HCT116 (cell line): ENCODE results near the gene ZSCAN1. TPM values are rescaled to one million over a fixed set of nuclear protein-coding genes. Genes with fewer than 3 reads are reported as not detected.

Experiments
- ATAC-seq: fragments of 200-7000 bp; cut with Tn5 transposase; 2 replicates; pipeline ENCODE4 v1.9.1; 2020; ENCODE audit warnings: mild to moderate bottlenecking, moderate library complexity
- BruUV-seq: library from RNA; stranded (reverse); fragments of 400-500 nt; replicated peaks from 2 replicates; lab custom pipeline; 2021; lab: Mats Ljungman, UMichigan
- CTCF ChIA-PET: fragments of 300-600 bp; sonication (Branson Sonifier 250); formaldehyde crosslinking; loops from one replicate; lab custom pipeline; 2021; ENCODE audit warnings: antibody characterized with exemption; lab: Charles Lee
- POLR2A ChIA-PET: fragments of 300-600, 350-600 bp; sonication (Branson Sonifier 250); formaldehyde crosslinking; loops from one replicate; lab custom pipeline; 2021; ENCODE audit warnings: antibody characterized with exemption; lab: Charles Lee
- RAD21 ChIA-PET, 2 experiments: fragments of 300-600 bp; sonication (Branson Sonifier 250); formaldehyde crosslinking; loops; one replicate each; lab custom pipeline; 2023; ENCODE audit warnings: low total read pairs in 2 of 2; ENCODE audit not compliant: uncharacterized antibody in 2 of 2, unreplicated experiment in 2 of 2, low non-redundant PET in 1 of 2; lab: Charles Lee
- DNase-seq: peaks from one replicate; pipeline ENCODE4 v3.0.0-alpha.2; 2010; ENCODE audit warnings: low read depth, low spot score
- H2AFZ ChIP-seq: fragments of 200-600 bp; shearing (Covaris generic), sonication (generic); 2 replicates; pipeline ENCODE4 v1.6.1; 2017; ENCODE audit warnings: low read depth, mixed run types, mixed read lengths, antibody characterized with exemption, low read length; ENCODE audit not compliant: poor library complexity, severe bottlenecking
- H3K27ac ChIP-seq: 2 replicates; pipeline ENCODE4 v1.5.1; 2012; ENCODE audit warnings: low read depth, low read length
- H3K27me3 ChIP-seq: fragments of 200-600 bp; sonication (generic); 2 replicates; pipeline ENCODE4 v1.6.1; 2016; ENCODE audit warnings: mixed run types, low read length, mixed read lengths; ENCODE audit not compliant: insufficient read depth
- H3K36me3 ChIP-seq, 2 experiments: fragments of 200-500 bp in 1 of 2; fragments of 200-600 bp in 1 of 2; sonication (Bioruptor generic) in 1 of 2; sonication (generic) in 1 of 2; 2 replicates each; pipeline versions ENCODE4 v1.5.1 to v1.6.1; 2014 to 2016; ENCODE audit warnings: low read length in 2 of 2, inconsistent platforms in 1 of 2, mixed read lengths in 1 of 2, mixed run types in 1 of 2; ENCODE audit not compliant: insufficient read depth in 2 of 2, control insufficient read depth in 1 of 2
- H3K4me1 ChIP-seq, 2 experiments: fragments of 200-600 bp in 1 of 2; sonication (generic) in 1 of 2; 2 replicates each; pipeline versions ENCODE4 v1.5.1 to v1.6.1; 2012 to 2017; ENCODE audit warnings: low read length in 2 of 2, inconsistent platforms in 1 of 2, mild to moderate bottlenecking in 1 of 2, mixed read lengths in 1 of 2, mixed run types in 1 of 2, moderate library complexity in 1 of 2; ENCODE audit not compliant: insufficient read depth in 2 of 2, control insufficient read depth in 1 of 2
- H3K4me2 ChIP-seq: fragments of 200-600 bp; sonication (generic); 2 replicates; pipeline ENCODE4 v1.6.1; 2017; ENCODE audit warnings: mixed run types, low read length, mixed read lengths
- H3K4me3 ChIP-seq, 2 experiments: fragments of 200-600 bp in 1 of 2; sonication (generic) in 1 of 2; replicated peaks in 1 of 2; 2 replicates each; pipeline ENCODE4 v1.5.1; 2011 to 2016; ENCODE audit warnings: low read length in 2 of 2, control low read depth in 1 of 2, low read depth in 1 of 2, mild to moderate bottlenecking in 1 of 2, mixed read lengths in 1 of 2, mixed run types in 1 of 2
- H3K79me2 ChIP-seq: fragments of 200-600 bp; sonication (generic); 2 replicates; pipeline ENCODE4 v1.6.1; 2017; ENCODE audit warnings: mild to moderate bottlenecking, mixed run types, low read length, moderate library complexity, mixed read lengths; ENCODE audit not compliant: insufficient read depth
- H3K9ac ChIP-seq: fragments of 200-600 bp; sonication (generic); 2 replicates; pipeline ENCODE4 v1.6.1; 2016; ENCODE audit warnings: low read length, mixed read lengths
- H3K9me2 ChIP-seq: fragments of 200-600 bp; sonication (generic), shearing (Covaris generic); 2 replicates; pipeline ENCODE4 v1.6.1; 2017; ENCODE audit warnings: mixed run types, mild to moderate bottlenecking, moderate library complexity; ENCODE audit not compliant: insufficient read depth
- H3K9me3 ChIP-seq, 2 experiments: fragments of 200-500 bp in 1 of 2; fragments of 200-600 bp in 1 of 2; sonication (Bioruptor generic) in 1 of 2; sonication (generic) in 1 of 2; 2 replicates each; pipeline ENCODE4 v1.6.1; 2014 to 2017; ENCODE audit warnings: low read length in 2 of 2, mixed read lengths in 2 of 2, inconsistent platforms in 1 of 2, low read depth in 1 of 2, mild to moderate bottlenecking in 1 of 2, mixed run types in 1 of 2, moderate library complexity in 1 of 2; ENCODE audit not compliant: control insufficient read depth in 1 of 2, insufficient read depth in 1 of 2
- H4K20me1 ChIP-seq: fragments of 200-600 bp; sonication (generic), shearing (Covaris generic); 2 replicates; pipeline ENCODE4 v1.6.1; 2017; ENCODE audit warnings: mixed run types, mild to moderate bottlenecking, moderate library complexity; ENCODE audit not compliant: insufficient read depth
- CBX3 ChIP-seq: IDR thresholded peaks from 2 replicates; pipeline ENCODE4 v1.6.1; 2012; ENCODE audit warnings: low read depth
- EGR1 ChIP-seq: IDR thresholded peaks from 2 replicates; pipeline ENCODE4 v1.6.1; 2012; ENCODE audit warnings: low read depth
- EZH2 ChIP-seq: fragments of 200-600 bp; sonication (generic); IDR thresholded peaks from 2 replicates; pipeline ENCODE4 v1.6.1; 2017; ENCODE audit warnings: antibody characterized with exemption, mixed run types
- JUND ChIP-seq: IDR thresholded peaks from 2 replicates; pipeline ENCODE4 v1.6.1; 2012
- MAX ChIP-seq: IDR thresholded peaks from 2 replicates; pipeline ENCODE4 v1.6.1; 2012
- POLR2A ChIP-seq: IDR thresholded peaks from 2 replicates; pipeline ENCODE4 v1.7.0; 2011; ENCODE audit warnings: borderline replicate concordance; ENCODE audit not compliant: insufficient read depth, insufficient read length; ENCODE audit errors: extremely low read depth
- POLR2AphosphoS5 ChIP-seq: IDR thresholded peaks from 2 replicates; pipeline ENCODE4 v1.6.1; 2011; ENCODE audit warnings: mild to moderate bottlenecking, low read depth, low read length, moderate library complexity
- RAD21 ChIP-seq: IDR thresholded peaks from 2 replicates; pipeline ENCODE4 v1.6.1; 2012; ENCODE audit warnings: low read depth, mild to moderate bottlenecking
- SIN3A ChIP-seq: IDR thresholded peaks from 2 replicates; pipeline ENCODE4 v1.6.1; 2012; ENCODE audit warnings: low read depth
- SP1 ChIP-seq: IDR thresholded peaks from 2 replicates; pipeline ENCODE4 v1.6.1; 2012; ENCODE audit warnings: low read depth
- SRF ChIP-seq: IDR thresholded peaks from 2 replicates; pipeline ENCODE4 v1.6.1; 2012; ENCODE audit warnings: low read depth
- TCF7L2 ChIP-seq: IDR thresholded peaks from 2 replicates; pipeline ENCODE4 v1.7.0; 2011; ENCODE audit warnings: borderline replicate concordance, inconsistent platforms; ENCODE audit not compliant: insufficient read depth, insufficient read length; ENCODE audit errors: extremely low read depth
- YY1 ChIP-seq: IDR thresholded peaks from 2 replicates; pipeline ENCODE4 v1.6.1; 2011; ENCODE audit warnings: low read length, low read depth, moderate library complexity, mild to moderate bottlenecking; ENCODE audit not compliant: insufficient replicate concordance; ENCODE audit errors: extremely low read depth
- ZBTB33 ChIP-seq: IDR thresholded peaks from 2 replicates; pipeline ENCODE4 v1.6.1; 2011; ENCODE audit warnings: mild to moderate bottlenecking, low read length, moderate library complexity; ENCODE audit not compliant: insufficient replicate concordance; ENCODE audit errors: extremely low read depth
- ZFX ChIP-seq: fragments of 450-650 bp; IDR thresholded peaks from 2 replicates; pipeline ENCODE4 v1.6.1; 2017
- ZNF274 ChIP-seq: fragments of 200-500 bp; sonication (Bioruptor generic); IDR thresholded peaks from 2 replicates; pipeline ENCODE4 v1.6.1; 2014; ENCODE audit warnings: mild to moderate bottlenecking, low read depth, low read length, inconsistent platforms
- intact Hi-C: fragments of 100-400 bp; cut with micrococcal nuclease; formaldehyde crosslinking; loops from 2 replicates; pipeline ENCODE4 v1.10.0; 2022
- total RNA-seq: library from RNA; stranded (reverse); gene quantifications from one replicate; pipeline ENCODE4 v1.2.1, GENCODE V29; 2021; ENCODE audit not compliant: unreplicated experiment
- TF ChIP-seq, protein P1 (sequence below): IDR thresholded peaks from 2 replicates; pipeline ENCODE4 v1.6.1; 2012; ENCODE audit warnings: low read depth

Gene ZSCAN1
- total RNA-seq, 1 experiment from 2014 or later: not detected

- peaks cover 7 to 19% of the 10 kb centered on the region in 2 experiments; a peak in 2 of 4 replicates for H3K9me3 ChIP-seq
- RAD21 ChIA-PET: no interaction called here
- POLR2A ChIA-PET: no interaction called here
- H3K79me2 ChIP-seq: no peaks in the 10 kb centered on the region
- H3K9ac ChIP-seq: no peak overlapping the region
- H3K36me3 ChIP-seq: no peaks in the 10 kb centered on the region
- intact Hi-C loops: no loop called here
- no peak overlapping the region for H3K4me2 ChIP-seq
- no peak overlapping the region for H2AFZ ChIP-seq
- no peak for ATAC-seq
- CTCF ChIA-PET: no interaction called here
- no peaks in the 10 kb centered on the region for H4K20me1 ChIP-seq
- TF ChIP-seq SIN3A (no peak), SP1 (no peak), TCF7L2 (no peak), ZFX (no peak), SRF (no peak), JUND (no peak), YY1 (no peak), MAX (no peak), EZH2 (no peak), ZNF274 (no peak), RAD21 (no peak), ZBTB33 (no peak), EGR1 (no peak), POLR2A (no peak), CBX3 (no peak), POLR2AphosphoS5 (no peak)
- TF ChIP-seq, protein P1, sequence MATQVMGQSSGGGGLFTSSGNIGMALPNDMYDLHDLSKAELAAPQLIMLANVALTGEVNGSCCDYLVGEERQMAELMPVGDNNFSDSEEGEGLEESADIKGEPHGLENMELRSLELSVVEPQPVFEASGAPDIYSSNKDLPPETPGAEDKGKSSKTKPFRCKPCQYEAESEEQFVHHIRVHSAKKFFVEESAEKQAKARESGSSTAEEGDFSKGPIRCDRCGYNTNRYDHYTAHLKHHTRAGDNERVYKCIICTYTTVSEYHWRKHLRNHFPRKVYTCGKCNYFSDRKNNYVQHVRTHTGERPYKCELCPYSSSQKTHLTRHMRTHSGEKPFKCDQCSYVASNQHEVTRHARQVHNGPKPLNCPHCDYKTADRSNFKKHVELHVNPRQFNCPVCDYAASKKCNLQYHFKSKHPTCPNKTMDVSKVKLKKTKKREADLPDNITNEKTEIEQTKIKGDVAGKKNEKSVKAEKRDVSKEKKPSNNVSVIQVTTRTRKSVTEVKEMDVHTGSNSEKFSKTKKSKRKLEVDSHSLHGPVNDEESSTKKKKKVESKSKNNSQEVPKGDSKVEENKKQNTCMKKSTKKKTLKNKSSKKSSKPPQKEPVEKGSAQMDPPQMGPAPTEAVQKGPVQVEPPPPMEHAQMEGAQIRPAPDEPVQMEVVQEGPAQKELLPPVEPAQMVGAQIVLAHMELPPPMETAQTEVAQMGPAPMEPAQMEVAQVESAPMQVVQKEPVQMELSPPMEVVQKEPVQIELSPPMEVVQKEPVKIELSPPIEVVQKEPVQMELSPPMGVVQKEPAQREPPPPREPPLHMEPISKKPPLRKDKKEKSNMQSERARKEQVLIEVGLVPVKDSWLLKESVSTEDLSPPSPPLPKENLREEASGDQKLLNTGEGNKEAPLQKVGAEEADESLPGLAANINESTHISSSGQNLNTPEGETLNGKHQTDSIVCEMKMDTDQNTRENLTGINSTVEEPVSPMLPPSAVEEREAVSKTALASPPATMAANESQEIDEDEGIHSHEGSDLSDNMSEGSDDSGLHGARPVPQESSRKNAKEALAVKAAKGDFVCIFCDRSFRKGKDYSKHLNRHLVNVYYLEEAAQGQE: no peak
- H3K4me3 ChIP-seq: no peak overlapping the region
- H3K9me2 ChIP-seq: no peaks in the 10 kb centered on the region
- BruUV-seq: no TSS peak
- H3K27me3 ChIP-seq: no peaks in the 10 kb centered on the region
- DNase-seq: no peak
- H3K27ac ChIP-seq: no peak overlapping the region
- no peaks in the 10 kb centered on the region for H3K4me1 ChIP-seq
Measured at GRCh38 chr19:58056261-58056660, 22.4 kb downstream of the ZSCAN1 start.
